GM18526 (cell line): ENCODE measurements around the gene LGR4.

Source experiments
- POLR2A ChIP-seq: IDR thresholded peaks from 3 replicates; pipeline ENCODE4 v1.6.1; 2011; ENCODE audit not compliant: insufficient read length; ENCODE audit errors: extremely low read depth

Gene LGR4

DNA sequence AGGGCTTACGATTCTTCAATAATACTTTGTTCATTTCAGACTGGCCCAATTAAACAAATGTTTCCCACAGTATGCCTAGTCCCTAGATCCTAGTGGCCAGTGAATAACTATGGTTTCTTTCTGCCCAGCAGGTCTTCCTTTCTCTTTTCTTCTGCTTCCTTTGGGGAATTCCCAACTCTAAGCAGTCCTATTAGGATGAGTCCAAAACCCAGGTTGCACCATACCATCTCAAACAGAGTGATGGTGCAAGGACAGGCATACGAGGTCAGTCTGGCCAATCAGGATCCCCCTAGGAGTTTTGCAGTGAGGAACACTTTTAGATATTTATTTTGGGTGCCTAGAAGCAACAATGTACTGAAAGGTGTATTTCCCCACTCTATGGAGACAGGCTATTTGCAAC, 68.2 kb downstream of the LGR4 start:
- no peak for TF ChIP-seq POLR2A

GRCh38 chr11:27403195-27403594, 69.4 kb downstream of the LGR4 start:
- no peak for TF ChIP-seq POLR2A

DNA sequence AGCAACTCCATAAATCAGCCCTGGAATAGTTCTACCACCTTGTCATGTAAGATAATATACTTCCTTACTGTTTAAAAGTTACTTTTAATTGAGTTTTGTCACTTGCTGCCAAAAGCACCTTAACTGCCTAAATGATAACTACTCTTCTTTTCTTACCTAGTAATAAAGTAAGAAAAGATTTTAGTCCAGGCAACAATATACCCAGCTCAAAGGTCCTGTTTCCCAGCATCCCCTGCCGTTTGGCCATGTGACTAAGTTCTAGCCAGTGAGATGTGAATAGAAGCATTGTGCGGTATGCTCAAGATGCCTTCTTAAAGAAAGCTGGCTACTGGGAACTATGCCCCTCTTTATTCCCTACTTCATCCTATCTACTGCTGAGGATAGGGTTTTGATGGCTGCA, 70.1 kb downstream of the LGR4 start:
- TF ChIP-seq POLR2A, result no peak

GRCh38 chr11:27401833-27402316, 70.7 kb downstream of the LGR4 start:
- no peak for TF ChIP-seq POLR2A

DNA sequence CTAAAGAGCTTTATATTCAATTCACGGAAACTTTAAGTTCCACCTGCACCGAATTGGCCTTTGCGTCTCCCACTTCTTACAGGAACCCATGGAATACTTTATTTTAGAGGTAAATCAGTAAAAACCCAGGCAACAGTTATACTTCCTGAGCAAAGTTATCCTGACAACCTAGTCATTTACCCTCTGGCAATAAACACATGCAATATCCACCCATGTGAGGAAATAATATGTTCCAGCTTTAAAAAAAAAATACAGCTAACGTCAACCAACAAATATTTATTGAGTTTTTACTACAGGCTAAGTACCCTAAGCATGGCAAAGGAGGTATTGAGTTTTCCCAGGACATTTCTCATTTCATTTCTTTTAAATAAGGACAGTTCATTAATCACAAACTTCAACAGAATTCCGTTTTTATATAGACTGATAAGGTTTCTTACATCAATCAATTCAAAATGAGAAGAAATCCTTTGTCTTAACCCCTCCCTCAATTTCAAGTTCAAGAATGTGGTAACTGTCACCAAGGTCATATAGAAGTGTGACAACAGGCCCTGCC, 71.2 kb downstream of the LGR4 start:
- no peak for TF ChIP-seq POLR2A

GRCh38 chr11:27398400-27398770, 74.2 kb downstream of the LGR4 start:
- no peak for TF ChIP-seq POLR2A

DNA sequence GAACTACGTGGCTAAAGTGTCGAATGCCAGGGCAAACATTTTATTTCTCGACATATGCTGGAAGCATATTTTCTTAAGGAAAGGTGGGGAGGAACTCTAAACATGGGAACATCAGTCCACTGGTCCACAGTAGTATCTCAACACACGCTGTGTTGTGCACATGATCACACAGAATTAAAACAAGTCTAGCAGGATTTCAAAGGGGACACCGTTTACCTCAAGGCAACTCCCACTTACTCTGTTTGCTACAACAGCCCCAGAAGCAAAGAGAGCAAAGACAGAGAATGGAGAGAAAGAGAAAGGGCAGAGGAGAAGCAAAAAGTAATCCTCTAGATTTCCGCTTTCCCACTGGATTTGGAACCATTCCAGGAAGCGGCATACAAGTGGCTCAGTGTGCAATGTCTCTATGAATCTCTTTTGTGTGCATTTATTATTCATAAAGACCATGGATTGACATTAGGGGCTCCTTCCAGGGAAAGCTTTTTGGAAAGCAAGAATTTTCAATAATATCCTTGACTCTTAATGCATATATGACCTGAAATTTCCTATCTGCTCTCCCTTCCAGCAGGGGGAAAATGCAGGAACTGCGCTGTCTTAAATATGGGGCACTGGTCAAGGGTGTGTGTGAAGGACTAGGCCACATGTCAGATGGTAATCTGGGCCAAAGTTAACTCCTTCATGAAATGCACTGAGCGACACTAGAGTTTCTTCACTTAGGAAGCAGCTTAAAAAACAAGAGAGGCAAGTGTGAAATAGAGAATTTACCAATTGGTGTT, 74.8 kb downstream of the LGR4 start:
- no peak for TF ChIP-seq POLR2A

- no peak for TF ChIP-seq POLR2A
Measured at GRCh38 chr11:27396259-27396839, 76.2 kb downstream of the LGR4 start.

DNA sequence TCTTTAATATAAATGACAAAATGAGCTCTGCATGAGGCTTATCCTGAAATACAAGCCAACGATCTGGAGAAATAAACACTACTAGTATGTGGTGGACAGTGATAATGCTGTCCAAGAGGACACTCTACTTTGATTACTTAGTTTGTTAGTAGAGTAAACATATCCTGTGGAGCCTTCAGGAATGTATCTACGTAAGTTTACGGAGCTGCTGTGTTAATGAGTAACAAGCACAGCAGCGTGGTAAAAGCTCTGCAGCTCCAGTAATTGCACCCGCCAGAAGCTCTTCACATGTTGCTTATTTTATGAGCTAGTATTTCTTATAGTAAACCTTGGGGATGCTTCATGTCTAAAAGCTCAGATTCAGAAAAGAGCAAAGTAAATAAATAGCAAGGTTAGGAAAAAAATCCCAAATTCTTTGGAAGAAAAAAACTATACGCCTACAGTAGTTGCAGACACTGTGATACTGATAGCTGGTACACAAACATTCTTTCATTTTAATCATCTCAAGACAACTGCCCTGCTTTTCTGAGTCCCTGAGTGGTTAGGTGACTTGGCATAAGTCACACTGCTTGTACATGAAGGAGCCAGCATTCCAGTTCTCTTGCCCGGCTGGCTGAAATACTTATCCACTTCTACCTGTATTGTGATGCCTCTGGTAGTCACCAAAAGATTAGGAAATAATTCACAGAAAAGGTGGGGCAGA, 76.9 kb downstream of the LGR4 start:
- no peak for TF ChIP-seq POLR2A

DNA sequence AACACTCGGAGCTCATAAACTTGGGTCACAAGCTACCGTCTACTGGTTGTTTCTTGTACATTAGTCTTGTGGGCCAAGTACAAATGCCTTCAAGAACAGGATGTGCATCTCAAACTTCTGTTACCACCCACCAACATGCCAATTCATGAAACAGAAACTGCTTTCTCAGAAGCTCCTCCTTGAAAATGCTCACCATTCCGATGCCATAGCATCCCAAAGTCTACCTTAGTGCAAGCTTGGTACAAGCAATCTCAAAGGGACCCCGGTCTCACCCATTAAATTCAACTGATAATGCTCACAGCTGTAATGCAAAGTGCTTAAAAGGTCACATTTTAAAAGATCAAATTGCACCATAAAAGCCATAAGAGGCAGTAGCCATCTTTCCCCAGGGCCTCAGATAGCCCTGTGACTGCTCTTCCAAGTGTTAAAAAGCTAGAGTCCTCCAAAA, 77.8 kb downstream of the LGR4 start:
- no peak for TF ChIP-seq POLR2A

GRCh38 chr11:27392278-27393114, 80.1 kb downstream of the LGR4 start:
- TF ChIP-seq POLR2A, result no peak

- TF ChIP-seq POLR2A, result no peak
Measured at GRCh38 chr11:27391331-27392015, 81.1 kb downstream of the LGR4 start.

GRCh38 chr11:27390318-27391295, 82.0 kb downstream of the LGR4 start:
- TF ChIP-seq POLR2A, result no peak

DNA sequence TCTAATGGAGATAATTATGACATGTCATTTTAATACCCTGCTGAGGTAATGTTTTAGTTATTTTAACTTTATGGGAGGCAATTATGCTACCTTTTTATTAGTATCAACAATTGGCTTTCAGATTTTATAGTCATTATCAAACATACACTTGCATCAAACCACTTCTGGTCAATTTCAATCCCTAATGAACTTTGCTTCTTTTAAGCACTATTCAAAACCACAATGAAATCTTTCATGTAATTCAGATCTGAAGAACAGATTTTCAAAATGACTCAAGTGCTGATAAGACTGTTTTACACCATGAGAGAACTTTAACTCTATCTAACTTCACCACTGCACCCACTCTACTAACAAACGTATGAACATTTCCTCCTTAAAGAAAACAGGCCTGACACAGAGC, 83.7 kb downstream of the LGR4 start:
- no peak for TF ChIP-seq POLR2A

DNA sequence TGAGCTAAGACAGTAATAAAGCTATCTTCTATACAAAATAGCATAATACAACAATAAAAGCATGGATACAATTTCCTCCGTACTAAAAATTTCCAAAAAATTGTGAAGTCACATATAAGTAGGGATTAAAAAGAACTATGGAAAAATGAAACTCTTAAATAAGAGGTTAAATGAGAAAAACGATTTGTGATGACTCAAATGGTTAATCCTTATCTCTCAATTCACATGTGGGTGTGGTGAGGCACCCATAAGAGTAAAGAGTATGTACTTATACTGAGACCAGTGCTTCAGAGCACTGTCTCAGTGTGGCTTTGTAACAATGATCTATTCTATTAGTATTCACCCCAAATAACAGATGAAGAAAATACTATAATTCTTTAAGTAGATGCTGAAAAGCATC, 84.6 kb downstream of the LGR4 start:
- no peak for TF ChIP-seq POLR2A
